Breast epithelium (tissue), 4 donors: Measurements from ENCODE around the gene QPCTL. TPM values are rescaled to one million over a fixed set of nuclear protein-coding genes. Genes with fewer than 3 reads are reported as not detected.

Experiments
- DNase-seq, 2 donors: peaks; one replicate each; pipeline ENCODE4 v3.0.0-alpha.2; 2019; ENCODE audit warnings: low spot score in 2 of 2
- H3K27ac ChIP-seq, 2 donors: fragments of 200-600 bp; sonication (generic) in 1 of 2; one replicate each; pipeline ENCODE4 v1.5.1; 2016 to 2019; ENCODE audit warnings: mild to moderate bottlenecking in 1 of 2
- H3K27me3 ChIP-seq, 2 donors: fragments of 200-600 bp; sonication (generic) in 1 of 2; one replicate each; pipeline versions ENCODE4 v1.5.1 to v1.6.0; 2017 to 2019; ENCODE audit warnings: control low read depth in 1 of 2, mild to moderate bottlenecking in 1 of 2
- H3K36me3 ChIP-seq: fragments of 200-600 bp; one replicate; pipeline ENCODE4 v1.5.1; 2019
- H3K4me1 ChIP-seq, 2 donors: fragments of 200-600 bp; sonication (generic); one replicate each; pipeline ENCODE4 v1.5.1; 2016 to 2019; ENCODE audit warnings: control low read depth in 1 of 2
- H3K4me3 ChIP-seq, 3 donors: fragments of 200-600 bp; sonication (generic); 1 replicate in 2 of 3; 2 replicates in 1 of 3; pipeline ENCODE4 v1.5.1; 2016 to 2019; ENCODE audit warnings: mild to moderate bottlenecking in 3 of 3, moderate library complexity in 2 of 3
- H3K9me3 ChIP-seq, 2 donors: fragments of 200-600 bp; sonication (generic) in 1 of 2; one replicate each; pipeline ENCODE4 v1.5.1; 2016 to 2019; ENCODE audit warnings: control low read depth in 1 of 2
- CTCF ChIP-seq, 3 donors: fragments of 450-650 bp; IDR thresholded peaks; one replicate each; pipeline ENCODE4 v1.5.1; 2016 to 2017; ENCODE audit warnings: antibody characterized with exemption in 3 of 3, mild to moderate bottlenecking in 3 of 3, moderate library complexity in 3 of 3
- POLR2A ChIP-seq: fragments of 450-650 bp; IDR thresholded peaks from one replicate; pipeline ENCODE4 v1.6.1; 2016; ENCODE audit warnings: antibody characterized with exemption, mild to moderate bottlenecking, moderate library complexity
- POLR2AphosphoS5 ChIP-seq, 3 donors: sonication (generic); formaldehyde crosslinking; IDR thresholded peaks; one replicate each; pipeline ENCODE4 v1.6.1; 2017; ENCODE audit warnings: antibody characterized with exemption in 3 of 3
- intact Hi-C: fragments of 100-400 bp; cut with DNase I; formaldehyde crosslinking; loops from one replicate; pipeline ENCODE4 v1.15.1; 2023; ENCODE audit warnings: low total_unique reads
- total RNA-seq, 3 donors: library from RNA; depleted of rRNA; stranded (reverse); fragments of >200 nt; gene quantifications; one replicate each; pipeline ENCODE4 v1.1.0, GENCODE V29; 2016

The QPCTL gene
- total RNA-seq, 3 donors from 2014 or later, result 6.1 to 9.4 (median 7.2) TPM

GRCh38 chr19:45713141-45713540 lies 20.7 kb downstream of the QPCTL start:
- H3K27ac ChIP-seq, result no peak overlapping the region
- no peaks in the 10 kb centered on the region for H3K27me3 ChIP-seq
- peaks cover 2 to 3% of the 10 kb centered on the region in 2 donors for H3K4me1 ChIP-seq
- DNase-seq, result no peak
- no peak overlapping the region for H3K4me3 ChIP-seq
- TF ChIP-seq POLR2AphosphoS5 (IDR thresholded peaks at IDR 0.05) (no peak), POLR2A (no peak), CTCF (IDR thresholded peaks at IDR 0.05) (no peak)
- no peaks in the 10 kb centered on the region for H3K9me3 ChIP-seq
- peaks cover 6% of the 10 kb centered on the region for H3K36me3 ChIP-seq
- intact Hi-C loops, result loop anchor here (5.0 kb wide), 1 partner anchor 769 kb away; no protein-coding TSS in a partner anchor

- Histone ChIP-seq H3K27ac (peak overlapping the region in 1 of 2 donors; percentile 1), H3K9me3 (no peaks in the 10 kb centered on the region), H3K4me3 (no peak overlapping the region), H3K4me1 (peaks cover 5% of the 10 kb centered on the region in 2 donors), H3K27me3 (no peaks in the 10 kb centered on the region), H3K36me3 (peaks cover 6% of the 10 kb centered on the region)
- intact Hi-C loops, result no loop called here
- DNase-seq, result no peak
- TF ChIP-seq POLR2A (no peak), CTCF (IDR thresholded peaks at IDR 0.05) (no peak), POLR2AphosphoS5 (IDR thresholded peaks at IDR 0.05) (no peak)
These were observed 22.7 kb downstream of the QPCTL start for GRCh38 chr19:45715139-45715538.

GRCh38 chr19:45716359-45717130 lies 24.1 kb downstream of the QPCTL start:
- Histone ChIP-seq H3K9me3 (no peaks in the 10 kb centered on the region), H3K27me3 (no peaks in the 10 kb centered on the region), H3K4me1 (peaks cover 5% of the 10 kb centered on the region in 2 donors), H3K27ac (peak overlapping the region; percentile 92 to 97), H3K36me3 (peaks cover 6% of the 10 kb centered on the region), H3K4me3 (peak overlapping the region; percentile 55 to 84 (median 69))
- TF ChIP-seq POLR2AphosphoS5 (IDR thresholded peaks at IDR 0.05) (peak in 1 of 3 donors; percentile 9), CTCF (IDR thresholded peaks at IDR 0.05) (no peak)
- intact Hi-C loops, result no loop called here
- peak; percentile 63 for DNase-seq

GRCh38 chr19:45717131-45717982 lies 24.9 kb downstream of the QPCTL start:
- Histone ChIP-seq H3K27me3 (no peaks in the 10 kb centered on the region), H3K4me1 (peaks cover 5% of the 10 kb centered on the region in 2 donors), H3K9me3 (no peaks in the 10 kb centered on the region), H3K27ac (peak overlapping the region; percentile 92 to 97), H3K4me3 (peak overlapping the region; percentile 55 to 84 (median 69)), H3K36me3 (peaks cover 6% of the 10 kb centered on the region)
- DNase-seq, result peak; percentile 99
- intact Hi-C loops, result no loop called here
- TF ChIP-seq POLR2A (peak; percentile 45), POLR2AphosphoS5 (IDR thresholded peaks at IDR 0.05) (peak; percentile 96 to 98 (median 97)), CTCF (IDR thresholded peaks at IDR 0.05) (peak in 2 of 3 donors; percentile 13 to 15)
